A673 (cell line): Measurements from ENCODE around the gene GRIK5. TPM values are rescaled to one million over a fixed set of nuclear protein-coding genes. Genes with fewer than 3 reads are reported as not detected.
A peak's percentile ranks its signal among the peaks of the same experiment; 100 is the strongest.

Experiments
- BruUV-seq: library from RNA; stranded (reverse); fragments of 400-500 nt; replicated peaks from 2 replicates; lab custom pipeline; 2021; lab: Mats Ljungman, UMichigan
- CTCF ChIA-PET: fragments of 300-600 bp; sonication (Branson Sonifier 250); formaldehyde crosslinking; loops from one replicate; lab custom pipeline; 2022; ENCODE audit warnings: antibody characterized with exemption; lab: Charles Lee
- POLR2A ChIA-PET: fragments of 300-600 bp; sonication (Branson Sonifier 250); formaldehyde crosslinking; loops from one replicate; lab custom pipeline; 2022; ENCODE audit warnings: antibody characterized with exemption; ENCODE audit not compliant: low non-redundant PET; lab: Charles Lee
- DNase-seq: peaks from one replicate; pipeline ENCODE4 v3.0.0-alpha.2; 2015; ENCODE audit warnings: low spot score
- H3K27ac ChIP-seq: fragments of 200-600 bp; sonication (generic); 2 replicates; pipeline ENCODE4 v1.5.1; 2016; ENCODE audit warnings: mixed run types, low read depth, mild to moderate bottlenecking, mixed read lengths, antibody characterized with exemption, low read length; ENCODE audit not compliant: poor library complexity, severe bottlenecking
- H3K27me3 ChIP-seq: fragments of 200-600 bp; sonication (generic); replicated peaks from 2 replicates; pipeline ENCODE4 v1.6.1; 2017; ENCODE audit warnings: mixed run types, low read depth, mild to moderate bottlenecking, mixed read lengths, antibody characterized with exemption, low read length; ENCODE audit not compliant: insufficient read depth, poor library complexity
- H3K36me3 ChIP-seq: fragments of 200-600 bp; sonication (generic); 2 replicates; pipeline ENCODE4 v1.6.1; 2016; ENCODE audit warnings: mixed run types, mild to moderate bottlenecking, mixed read lengths, antibody characterized with exemption, low read length; ENCODE audit not compliant: insufficient read depth, poor library complexity, severe bottlenecking
- H3K4me1 ChIP-seq: fragments of 200-600 bp; sonication (generic); 2 replicates; pipeline ENCODE4 v1.6.1; 2017; ENCODE audit warnings: mixed run types, mild to moderate bottlenecking, mixed read lengths, antibody characterized with exemption, low read length; ENCODE audit not compliant: insufficient read depth, poor library complexity, severe bottlenecking
- H3K4me3 ChIP-seq: fragments of 200-600 bp; sonication (generic); 2 replicates; pipeline ENCODE4 v1.5.1; 2016; ENCODE audit warnings: low read depth, mixed run types, mild to moderate bottlenecking, mixed read lengths, low read length; ENCODE audit not compliant: poor library complexity, severe bottlenecking
- H3K9me3 ChIP-seq: fragments of 200-600 bp; sonication (generic); 2 replicates; pipeline ENCODE4 v1.6.1; 2016; ENCODE audit warnings: mixed run types, low read depth, mild to moderate bottlenecking, mixed read lengths, antibody characterized with exemption, low read length; ENCODE audit not compliant: poor library complexity, severe bottlenecking
- EZH2 ChIP-seq: fragments of 200-600 bp; sonication (generic); IDR thresholded peaks from 2 replicates; pipeline ENCODE4 v1.6.1; 2017; ENCODE audit warnings: borderline replicate concordance, low read depth, mild to moderate bottlenecking, mixed read lengths, antibody characterized with exemption, low read length; ENCODE audit not compliant: poor library complexity, severe bottlenecking
- intact Hi-C: fragments of 100-400 bp; cut with micrococcal nuclease; formaldehyde crosslinking; loops from one replicate; pipeline ENCODE4 v1.10.0; 2022; ENCODE audit not compliant: unreplicated experiment
- total RNA-seq: library from RNA; stranded (reverse); gene quantifications from 2 replicates; pipeline ENCODE4 v1.2.3, GENCODE V29; 2021
- TF ChIP-seq, protein P1 (sequence below): fragments of 300-800, 200-600 bp; sonication (generic); conservative IDR thresholded peaks from 2 replicates; pipeline ENCODE4 v1.5.1; 2017; ENCODE audit warnings: low read depth, mild to moderate bottlenecking, antibody characterized with exemption, low read length, moderate library complexity, mixed read lengths

Gene GRIK5
- total RNA-seq, 1 experiment from 2014 or later: 24.0 TPM

DNA sequence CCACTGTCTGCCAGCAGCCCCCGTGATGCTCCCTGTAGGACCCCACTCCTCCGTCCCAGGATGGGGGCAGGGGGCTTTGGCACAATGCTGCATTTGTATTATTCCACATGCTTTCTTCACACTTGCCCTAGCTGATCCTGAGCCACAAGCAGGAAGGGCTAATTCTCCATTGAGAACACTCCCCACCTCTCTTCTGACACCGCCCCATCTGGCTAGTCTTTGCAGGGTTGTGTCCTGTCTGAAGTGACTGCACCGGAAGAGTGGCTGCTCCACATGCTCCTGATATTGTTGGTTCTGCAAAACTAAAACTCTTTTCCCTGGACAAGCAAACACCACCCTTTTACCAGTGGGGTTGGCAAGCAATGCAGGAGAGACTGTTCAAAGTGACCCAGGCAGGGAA, 23.9 kb upstream of the GRIK5 start:
- no peak overlapping the region for H3K4me3 ChIP-seq
- peaks cover 5% of the 10 kb centered on the region for H3K4me1 ChIP-seq
- intact Hi-C loops: no loop called here
- POLR2A ChIA-PET: interaction anchor here (0.6 kb wide), 1 partner anchor 30 kb away, joined by 4 read pairs; no protein-coding TSS in a partner anchor
- TF ChIP-seq, protein P1, sequence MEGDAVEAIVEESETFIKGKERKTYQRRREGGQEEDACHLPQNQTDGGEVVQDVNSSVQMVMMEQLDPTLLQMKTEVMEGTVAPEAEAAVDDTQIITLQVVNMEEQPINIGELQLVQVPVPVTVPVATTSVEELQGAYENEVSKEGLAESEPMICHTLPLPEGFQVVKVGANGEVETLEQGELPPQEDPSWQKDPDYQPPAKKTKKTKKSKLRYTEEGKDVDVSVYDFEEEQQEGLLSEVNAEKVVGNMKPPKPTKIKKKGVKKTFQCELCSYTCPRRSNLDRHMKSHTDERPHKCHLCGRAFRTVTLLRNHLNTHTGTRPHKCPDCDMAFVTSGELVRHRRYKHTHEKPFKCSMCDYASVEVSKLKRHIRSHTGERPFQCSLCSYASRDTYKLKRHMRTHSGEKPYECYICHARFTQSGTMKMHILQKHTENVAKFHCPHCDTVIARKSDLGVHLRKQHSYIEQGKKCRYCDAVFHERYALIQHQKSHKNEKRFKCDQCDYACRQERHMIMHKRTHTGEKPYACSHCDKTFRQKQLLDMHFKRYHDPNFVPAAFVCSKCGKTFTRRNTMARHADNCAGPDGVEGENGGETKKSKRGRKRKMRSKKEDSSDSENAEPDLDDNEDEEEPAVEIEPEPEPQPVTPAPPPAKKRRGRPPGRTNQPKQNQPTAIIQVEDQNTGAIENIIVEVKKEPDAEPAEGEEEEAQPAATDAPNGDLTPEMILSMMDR: no peak
- TF ChIP-seq EZH2: no peak
- no peaks in the 10 kb centered on the region for H3K27me3 ChIP-seq
- DNase-seq: no peak
- BruUV-seq: no TSS peak
- CTCF ChIA-PET: no interaction called here
- no peaks in the 10 kb centered on the region for H3K9me3 ChIP-seq
- no peak overlapping the region for H3K27ac ChIP-seq
- no peaks in the 10 kb centered on the region for H3K36me3 ChIP-seq

DNA sequence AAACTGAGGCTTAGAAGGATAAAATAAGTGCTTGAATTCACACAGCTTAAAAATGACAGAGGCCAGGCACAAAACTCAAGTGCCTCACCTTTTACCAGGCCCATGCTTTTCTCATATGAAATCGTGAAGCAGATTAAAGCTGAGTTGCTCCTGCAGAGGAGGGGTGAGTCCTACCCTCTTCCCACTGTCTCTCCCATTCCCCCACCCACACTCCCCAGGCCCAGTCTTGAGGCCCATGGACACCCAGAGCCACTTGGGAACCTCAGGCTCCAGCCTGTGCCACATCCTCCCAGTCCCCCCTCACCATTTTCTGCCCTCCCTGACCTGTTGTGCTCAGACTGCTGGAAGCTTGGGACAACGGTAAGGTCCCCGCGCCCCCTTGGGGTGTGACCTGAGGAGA, 23.5 kb upstream of the GRIK5 start:
- peaks cover 5% of the 10 kb centered on the region for H3K4me1 ChIP-seq
- intact Hi-C loops: no loop called here
- no peak for TF ChIP-seq EZH2
- TF ChIP-seq, protein P1: no peak
- no peak overlapping the region for H3K4me3 ChIP-seq
- no peaks in the 10 kb centered on the region for H3K27me3 ChIP-seq
- H3K36me3 ChIP-seq: no peaks in the 10 kb centered on the region
- ChIA-PET POLR2A (interaction anchor here (0.6 kb wide), 1 partner anchor 31 kb away, joined by 4 read pairs; no protein-coding TSS in a partner anchor), CTCF (no interaction called here)
- no TSS peak for BruUV-seq
- no peak for DNase-seq
- H3K27ac ChIP-seq: no peak overlapping the region
- no peaks in the 10 kb centered on the region for H3K9me3 ChIP-seq

DNA sequence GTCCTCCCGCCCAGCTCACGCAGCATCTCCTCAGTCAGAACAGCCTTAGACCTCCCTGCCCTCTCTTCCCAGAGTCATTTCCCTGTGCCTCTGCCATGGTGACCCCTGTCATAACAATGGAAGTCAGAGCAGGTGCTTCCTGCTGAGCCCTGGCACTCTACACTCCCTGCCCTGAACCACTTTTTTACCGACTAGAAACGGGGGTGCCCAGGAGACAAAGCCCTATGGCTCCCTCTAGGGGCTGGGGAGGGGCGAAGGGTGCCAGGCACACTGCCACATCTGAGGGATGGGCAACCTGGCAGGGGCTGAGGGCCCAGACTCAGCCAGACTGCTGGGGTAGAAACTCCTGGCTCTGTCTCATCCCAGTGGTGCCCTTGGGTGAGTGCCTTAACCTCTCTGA, 22.3 kb upstream of the GRIK5 start:
- Histone ChIP-seq H3K4me1 (peaks cover 5% of the 10 kb centered on the region), H3K9me3 (no peaks in the 10 kb centered on the region), H3K36me3 (no peaks in the 10 kb centered on the region), H3K4me3 (no peak overlapping the region), H3K27ac (no peak overlapping the region), H3K27me3 (no peaks in the 10 kb centered on the region)
- POLR2A ChIA-PET: no interaction called here
- intact Hi-C loops: no loop called here
- no peak for TF ChIP-seq EZH2
- TF ChIP-seq, protein P1: peak; percentile 68
- peak; percentile 56 for DNase-seq
- BruUV-seq: no TSS peak
- CTCF ChIA-PET: interaction anchor here (0.6 kb wide), 1 partner anchor 64 kb away, joined by 5 read pairs; no protein-coding TSS in a partner anchor
